HG03469 (cell line): Measurements from ENCODE around the gene ANKRD1.
"Not testable (repeated sequence)": the region's sequence is repeated elsewhere in the genome, so short reads cannot be mapped to it uniquely, and the experiment has no call there.

Source experiments
- ATAC-seq: cut with Tn5 transposase; IDR thresholded peaks from one replicate; pipeline ENCODE4 v1.9.1; 2021; ENCODE audit warnings: mild to moderate bottlenecking, moderate library complexity, moderate number of reproducible peaks; ENCODE audit not compliant: unreplicated experiment

Gene ANKRD1

DNA sequence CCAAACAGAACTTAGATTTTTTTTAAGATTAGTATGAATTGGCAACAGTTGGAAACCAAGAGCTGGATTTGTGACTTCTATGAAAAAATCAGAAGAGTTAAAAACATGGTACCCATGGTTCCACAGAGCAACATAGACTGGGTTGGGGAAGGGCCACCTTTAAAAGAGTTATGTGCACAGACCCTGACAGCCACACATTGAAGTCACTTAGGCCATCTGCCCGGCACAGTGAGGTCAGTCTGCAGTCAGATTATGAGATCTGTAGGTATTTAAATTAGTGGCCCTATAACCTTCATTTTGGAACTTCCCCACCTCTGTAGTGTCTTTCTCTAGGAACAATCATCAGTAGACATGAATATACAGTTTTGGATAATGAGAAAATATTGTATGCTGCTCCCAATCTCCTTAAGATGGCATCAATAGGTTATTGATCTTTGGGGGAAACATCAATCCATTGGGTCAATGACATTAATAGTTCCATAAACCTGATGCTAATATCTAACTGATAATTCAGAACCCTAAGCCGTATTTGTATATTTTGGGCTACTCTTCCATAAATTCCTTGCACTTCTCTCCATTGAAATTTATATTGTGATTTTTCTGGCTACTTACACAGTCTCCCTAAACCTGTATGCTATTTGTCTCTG is 7.0 kb downstream of the ANKRD1 start:
- no peak for ATAC-seq

- ATAC-seq, result no peak
Observed at GRCh38 chr10:90912854-90913479, 7.9 kb downstream of the ANKRD1 start.

- no peak for ATAC-seq
Observed at GRCh38 chr10:90912174-90912573, 8.7 kb downstream of the ANKRD1 start.

DNA sequence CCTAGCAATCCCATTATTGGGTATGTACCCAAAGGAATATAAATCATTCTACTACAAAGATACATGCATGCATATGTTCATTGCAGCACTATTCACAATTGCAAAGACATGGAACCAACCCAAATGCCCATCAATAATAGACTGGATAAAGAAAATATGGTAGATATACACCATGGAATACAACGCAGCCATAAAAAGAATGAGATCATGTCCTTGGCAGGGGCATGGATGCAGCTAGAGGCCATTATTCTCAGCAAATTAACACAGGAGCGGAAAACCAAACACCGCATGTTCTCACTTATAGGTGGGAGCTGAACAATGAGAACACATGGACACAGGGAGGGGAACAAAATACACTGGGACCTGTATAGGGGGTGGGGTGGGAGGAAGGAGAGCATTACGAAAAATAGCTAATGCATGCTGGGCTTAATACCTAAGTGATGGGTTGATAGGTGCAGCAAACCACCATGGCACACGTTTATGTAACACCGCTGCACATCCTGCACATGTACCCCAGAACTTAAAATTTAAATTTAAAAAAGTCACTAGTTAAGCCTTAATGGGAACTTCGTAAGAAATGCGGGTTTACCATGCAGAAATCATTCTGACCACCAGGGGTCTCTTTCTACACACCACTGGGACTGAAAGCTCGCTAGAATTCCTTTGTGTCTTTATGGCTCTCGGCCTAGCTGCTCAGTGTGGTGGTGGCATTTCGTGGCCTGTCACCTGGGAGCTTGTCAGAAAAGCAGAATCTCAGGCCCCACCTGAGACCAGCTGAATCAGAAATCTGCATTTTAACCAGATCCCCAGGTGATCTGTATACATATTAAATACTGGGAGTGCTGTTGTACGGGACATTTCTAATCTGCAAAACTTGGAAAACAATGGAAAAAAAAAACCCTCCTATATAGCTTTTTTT is 9.5 kb downstream of the ANKRD1 start:
- peak; percentile 84 for ATAC-seq

- no peak for ATAC-seq
Observed at GRCh38 chr10:90906596-90906995, 14.3 kb downstream of the ANKRD1 start.

DNA sequence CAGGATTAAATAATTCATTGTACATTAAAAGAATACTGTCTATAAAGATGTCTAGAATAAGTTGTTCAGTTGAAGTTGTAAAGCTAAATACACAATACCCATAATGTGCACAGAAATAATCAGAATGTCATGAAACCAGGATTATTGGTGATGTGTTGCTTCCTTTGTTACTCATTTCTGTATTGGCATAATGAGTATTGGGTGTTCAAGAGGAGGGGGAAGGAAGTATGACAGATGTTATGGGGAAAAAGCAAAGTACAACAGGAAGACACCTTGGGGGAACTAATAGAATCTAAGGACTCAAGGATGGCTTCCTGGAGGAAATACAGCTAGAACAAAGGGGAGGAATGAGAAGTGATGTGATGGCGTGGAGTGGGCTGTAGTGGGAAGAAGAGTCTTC is 15.0 kb downstream of the ANKRD1 start:
- ATAC-seq, result no peak

DNA sequence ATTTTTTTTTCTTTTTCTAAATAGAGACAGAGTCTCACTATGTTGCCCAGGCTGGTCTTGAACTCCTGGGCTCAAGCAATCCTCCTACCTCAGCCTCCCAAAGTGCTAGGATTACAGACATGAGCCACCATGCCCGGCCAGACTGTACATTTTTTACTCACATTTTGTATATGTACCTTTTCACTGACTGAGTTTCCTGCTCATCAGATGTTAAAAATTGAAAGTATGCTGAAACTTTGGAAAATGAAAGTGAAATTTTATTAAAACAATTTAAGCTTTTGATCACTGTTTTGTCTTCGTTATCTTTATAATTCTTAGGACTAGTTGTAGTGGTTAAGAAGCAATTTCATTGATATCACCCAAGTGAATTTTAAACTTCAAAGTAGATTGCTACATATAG is 24.0 kb downstream of the ANKRD1 start:
- not testable (repeated sequence) for ATAC-seq

- ATAC-seq, result no peak
Observed at GRCh38 chr10:90893190-90893589, 27.7 kb downstream of the ANKRD1 start.

- no peak for ATAC-seq
Observed at GRCh38 chr10:90890347-90890746, 30.5 kb downstream of the ANKRD1 start.

- ATAC-seq, result no peak
Observed at GRCh38 chr10:90889636-90890035, 31.3 kb downstream of the ANKRD1 start.

DNA sequence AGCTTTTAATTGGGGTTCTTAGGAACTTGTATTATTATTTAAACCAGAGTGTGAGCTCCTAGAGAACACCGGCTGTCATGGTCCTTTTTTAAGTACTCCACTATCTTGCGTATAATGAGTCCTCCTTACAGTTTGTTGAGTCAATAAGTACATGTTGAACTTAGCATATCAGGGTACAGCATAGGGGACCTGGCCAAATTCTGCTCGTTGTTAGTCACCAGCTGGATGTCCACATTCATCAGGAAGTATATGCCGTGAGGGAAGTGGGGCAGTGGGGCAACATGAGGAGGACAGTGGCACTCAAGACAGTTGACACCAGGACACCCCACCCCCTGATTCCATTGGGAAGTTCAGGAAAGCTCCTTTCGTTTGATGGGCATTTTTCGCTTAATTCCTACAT is 32.5 kb downstream of the ANKRD1 start:
- no peak for ATAC-seq

- ATAC-seq, result no peak
Observed at GRCh38 chr10:90887555-90887954, 33.3 kb downstream of the ANKRD1 start.

DNA sequence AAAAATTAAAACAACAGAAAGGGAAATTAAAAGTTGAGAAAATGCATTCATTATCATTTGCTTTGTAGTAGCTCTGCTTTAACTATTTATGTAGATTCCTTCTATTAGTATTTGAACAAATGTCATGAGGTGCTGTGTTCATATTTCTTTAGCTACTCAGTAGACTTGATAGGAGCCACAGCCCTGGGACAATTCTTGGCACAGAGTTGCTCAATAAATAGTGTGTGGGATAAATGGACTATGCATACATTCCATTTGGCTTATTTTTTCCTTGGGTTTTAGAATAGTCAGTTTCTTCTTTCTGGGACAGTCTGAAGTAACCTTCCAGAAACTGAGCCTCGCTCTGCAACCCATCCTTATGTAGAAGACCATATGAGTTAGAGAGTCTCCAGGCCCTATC is 35.7 kb downstream of the ANKRD1 start:
- ATAC-seq, result no peak

- no peak for ATAC-seq
Observed at GRCh38 chr10:90884431-90884830, 36.5 kb downstream of the ANKRD1 start.

DNA sequence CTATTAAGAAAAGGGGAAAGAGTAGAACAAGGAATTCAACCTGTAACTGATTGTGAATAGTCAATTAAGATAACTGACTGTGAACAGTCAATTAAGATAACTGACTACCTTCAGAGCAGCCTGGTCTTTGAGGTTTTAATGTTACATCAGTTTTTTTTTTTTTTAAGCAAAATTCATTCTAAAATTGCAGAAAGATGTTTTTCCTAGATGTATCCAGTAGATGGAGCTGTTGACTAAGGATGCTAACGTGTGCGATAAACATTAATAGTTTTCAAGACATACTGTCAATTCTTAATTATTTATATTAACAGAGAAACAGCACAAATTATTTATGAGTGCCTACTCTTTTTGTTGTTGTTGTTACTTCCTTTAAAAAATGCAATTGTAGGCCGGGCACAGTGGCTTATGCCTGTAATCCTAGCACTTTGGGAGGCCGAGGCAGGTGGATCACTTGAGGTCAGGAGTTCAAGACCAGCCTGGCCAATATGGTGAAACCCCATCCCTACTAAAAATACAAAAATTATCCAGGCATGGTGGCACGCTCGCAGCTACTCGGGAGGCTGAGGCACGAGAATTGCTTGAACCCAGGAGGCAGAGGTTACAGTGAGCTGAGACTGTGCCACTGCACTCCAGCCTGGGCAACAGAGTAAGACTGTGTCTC is 40.7 kb downstream of the ANKRD1 start:
- not testable (repeated sequence) for ATAC-seq

- ATAC-seq, result no peak
Observed at GRCh38 chr10:90879062-90879461, 41.8 kb downstream of the ANKRD1 start.

DNA sequence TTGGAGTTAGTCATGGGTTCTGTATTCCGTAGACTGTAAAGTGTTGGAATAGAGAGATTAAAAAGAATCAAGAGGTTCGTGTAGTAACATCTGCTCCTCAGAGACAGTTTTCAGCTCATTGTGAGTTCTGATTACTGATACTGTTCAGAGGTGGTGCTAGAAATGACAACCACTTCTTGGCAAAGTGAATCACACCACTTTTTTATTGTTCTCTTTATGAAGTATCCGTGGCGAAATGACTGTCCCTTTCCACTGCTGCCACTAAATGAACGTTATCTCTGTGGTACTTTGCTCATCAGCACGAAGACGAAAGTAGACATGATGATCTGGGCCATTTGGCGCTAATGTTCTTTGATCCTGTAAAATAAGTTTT is 48.3 kb downstream of the ANKRD1 start:
- no peak for ATAC-seq

GRCh38 chr10:90871766-90872647 is 48.9 kb downstream of the ANKRD1 start, which contains the start of gene RPP30:
TSS of gene RPP30 (plus strand) at chr10:90871974. CDS start at chr10:90871987, 13 bp downstream.
- ATAC-seq, result peak; percentile 95

DNA sequence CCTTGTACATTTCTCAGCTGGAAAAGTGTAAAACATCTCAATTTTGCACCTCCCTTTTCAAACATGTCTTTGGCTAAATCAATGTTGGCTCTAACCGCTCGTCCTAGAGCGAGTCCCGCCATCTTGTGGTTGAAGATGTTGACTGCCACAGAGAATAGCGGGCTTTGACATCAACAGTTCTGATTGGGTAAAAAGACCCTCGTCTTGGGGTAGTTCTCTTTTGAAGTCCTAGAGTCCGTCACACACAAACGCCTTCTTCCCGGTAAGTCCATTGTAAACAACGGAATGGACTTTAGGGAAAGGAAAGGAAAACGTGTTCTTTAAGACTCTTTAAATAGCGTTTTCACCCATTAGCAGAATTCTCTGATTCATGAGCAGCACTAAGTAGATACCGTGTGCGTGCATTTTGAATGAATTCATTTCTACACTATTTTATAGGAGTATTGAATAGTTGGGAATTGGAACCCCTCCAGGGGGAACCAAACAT is 49.6 kb downstream of the ANKRD1 start:
- peak; percentile 2 for ATAC-seq

- ATAC-seq, result no peak
Observed at GRCh38 chr10:90866050-90866598, 54.8 kb downstream of the ANKRD1 start.
